Cardiac fibroblast (primary cell): ENCODE measurements around the gene FAR2.

Experiments used
- DNase-seq, 2 donors: peaks; one replicate each; pipeline versions ENCODE4 v3.0.0 to v3.0.0-alpha.2; 2010; ENCODE audit warnings: low read depth in 2 of 2
- H3K4me3 ChIP-seq, 2 donors: replicated peaks in 1 of 2; 1 replicate in 1 of 2; 2 replicates in 1 of 2; pipeline ENCODE4 v1.5.1; 2011; ENCODE audit warnings: low read depth in 2 of 2, low read length in 2 of 2, mild to moderate bottlenecking in 2 of 2, moderate library complexity in 1 of 2
- TF ChIP-seq, protein P1 (sequence below): IDR thresholded peaks from one replicate; pipeline ENCODE4 v1.5.1; 2011; ENCODE audit warnings: low read depth, mild to moderate bottlenecking, low read length, inconsistent platforms

FAR2 gene

GRCh38 chr12:29146196-29146595 is 2.9 kb upstream of the FAR2 start:
- no peak overlapping the region for H3K4me3 ChIP-seq
- TF ChIP-seq, protein P1, sequence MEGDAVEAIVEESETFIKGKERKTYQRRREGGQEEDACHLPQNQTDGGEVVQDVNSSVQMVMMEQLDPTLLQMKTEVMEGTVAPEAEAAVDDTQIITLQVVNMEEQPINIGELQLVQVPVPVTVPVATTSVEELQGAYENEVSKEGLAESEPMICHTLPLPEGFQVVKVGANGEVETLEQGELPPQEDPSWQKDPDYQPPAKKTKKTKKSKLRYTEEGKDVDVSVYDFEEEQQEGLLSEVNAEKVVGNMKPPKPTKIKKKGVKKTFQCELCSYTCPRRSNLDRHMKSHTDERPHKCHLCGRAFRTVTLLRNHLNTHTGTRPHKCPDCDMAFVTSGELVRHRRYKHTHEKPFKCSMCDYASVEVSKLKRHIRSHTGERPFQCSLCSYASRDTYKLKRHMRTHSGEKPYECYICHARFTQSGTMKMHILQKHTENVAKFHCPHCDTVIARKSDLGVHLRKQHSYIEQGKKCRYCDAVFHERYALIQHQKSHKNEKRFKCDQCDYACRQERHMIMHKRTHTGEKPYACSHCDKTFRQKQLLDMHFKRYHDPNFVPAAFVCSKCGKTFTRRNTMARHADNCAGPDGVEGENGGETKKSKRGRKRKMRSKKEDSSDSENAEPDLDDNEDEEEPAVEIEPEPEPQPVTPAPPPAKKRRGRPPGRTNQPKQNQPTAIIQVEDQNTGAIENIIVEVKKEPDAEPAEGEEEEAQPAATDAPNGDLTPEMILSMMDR: no peak
- DNase-seq: no peak

DNA sequence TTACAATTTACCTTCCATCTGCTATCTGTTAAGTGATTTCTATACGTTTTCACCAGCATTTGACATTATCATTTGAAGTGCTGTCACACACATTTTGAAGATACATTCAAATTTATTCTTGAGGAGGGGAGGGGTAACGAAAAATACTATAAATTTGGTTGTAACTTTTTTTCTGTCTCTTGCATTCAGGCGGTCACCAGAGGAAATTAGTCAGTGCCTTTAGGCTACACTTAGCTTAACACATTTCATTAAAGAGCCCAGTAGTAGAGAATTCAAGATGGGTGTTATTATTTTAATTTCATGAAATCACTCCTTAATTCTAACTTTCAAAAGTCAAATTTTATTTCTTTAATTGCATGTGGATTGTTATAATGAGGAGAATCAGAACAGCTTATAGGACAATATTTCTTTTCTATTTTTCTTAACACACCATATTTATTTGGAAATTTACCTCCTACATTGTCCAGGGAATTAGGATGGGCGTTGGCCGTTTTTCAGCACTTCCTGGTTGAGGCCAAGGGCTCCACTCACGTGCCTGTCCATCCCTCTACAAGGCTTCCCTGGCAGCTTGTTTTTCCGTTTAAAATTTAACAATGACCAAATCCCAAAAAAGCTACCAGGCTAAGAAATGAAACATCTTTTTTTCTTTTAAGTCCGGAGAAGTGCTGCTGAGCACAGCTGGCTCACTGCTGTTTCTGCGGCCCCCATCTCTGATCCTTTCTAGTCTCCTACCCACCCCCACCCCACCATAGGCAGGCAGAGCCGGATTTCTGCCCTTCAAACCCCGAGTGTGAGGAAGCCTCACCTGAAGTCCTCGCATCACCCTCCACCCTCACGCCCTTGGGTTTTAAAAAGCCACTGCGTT is 1.1 kb upstream of the FAR2 start:
- DNase-seq: peak; percentile 46 to 56
- TF ChIP-seq, protein P1: no peak

GRCh38 chr12:29148596-29148910 is 525 bp upstream of the FAR2 start:
- peak overlapping the region; percentile 71 to 75 for H3K4me3 ChIP-seq
- peak in 1 of 2 donors; percentile 20 for DNase-seq
- TF ChIP-seq, protein P1: no peak

More for the DNA sequence above, 1.1 kb upstream of the FAR2 start:
- H3K4me3 ChIP-seq: peak overlapping the region; percentile 71 to 75

DNA sequence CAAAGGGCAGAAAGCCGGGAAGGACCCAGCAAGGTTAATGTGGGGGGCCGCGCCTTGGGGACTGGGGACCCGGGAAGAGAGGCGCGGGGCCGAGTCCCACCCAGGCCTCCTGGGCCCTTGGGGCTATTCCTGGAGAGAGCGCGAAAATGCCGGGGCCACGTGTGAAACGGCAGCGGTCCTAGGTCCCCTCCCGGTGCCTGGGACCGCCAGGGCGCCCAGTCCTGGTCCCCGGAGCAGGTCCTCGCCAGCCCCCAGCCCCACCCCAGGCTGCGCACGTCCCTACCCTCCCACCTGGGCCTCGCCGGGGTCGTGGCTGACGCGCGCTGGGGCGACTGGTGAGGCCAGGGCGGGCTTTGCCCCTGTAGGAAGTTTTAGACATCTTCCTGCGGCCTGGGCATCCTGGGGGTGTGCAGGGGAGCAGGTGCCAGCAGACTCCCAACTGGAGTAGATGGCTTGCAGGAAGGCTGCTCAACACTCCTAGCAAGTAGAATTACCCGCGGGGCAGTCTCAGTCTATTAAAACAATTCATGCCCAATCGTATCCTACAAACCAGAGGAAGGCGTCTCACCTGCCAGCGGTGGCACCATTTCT is 708 bp downstream of the FAR2 start:
- no peak for DNase-seq
- H3K4me3 ChIP-seq: peak overlapping the region; percentile 71 to 75
- TF ChIP-seq, protein P1: no peak

GRCh38 chr12:29150462-29150861 is 1.4 kb downstream of the FAR2 start:
- no peak for DNase-seq
- H3K4me3 ChIP-seq: no peak overlapping the region
- TF ChIP-seq, protein P1: no peak

- TF ChIP-seq, protein P1: no peak
- DNase-seq: no peak
- no peak overlapping the region for H3K4me3 ChIP-seq
Observed at GRCh38 chr12:29152223-29152868, 3.3 kb downstream of the FAR2 start.
